H1 (cell line): ENCODE results near the gene TFF2. TPM values are rescaled to one million over a fixed set of nuclear protein-coding genes. Genes with fewer than 3 reads are reported as not detected.

Experiments
- BCL11A ChIP-seq, 2 experiments: IDR thresholded peaks; one replicate each; pipeline ENCODE4 v1.6.1; 2011; ENCODE audit warnings: low read depth in 2 of 2, low read length in 2 of 2, mild to moderate bottlenecking in 2 of 2
- CEBPB ChIP-seq: IDR thresholded peaks from 2 replicates; pipeline ENCODE4 v1.6.1; 2012; ENCODE audit warnings: low read depth, low read length
- EGR1 ChIP-seq: IDR thresholded peaks from 2 replicates; pipeline ENCODE4 v1.6.1; 2011; ENCODE audit warnings: low read depth, low read length, borderline replicate concordance
- EZH2 ChIP-seq: fragments of 200-600 bp; sonication (generic); IDR thresholded peaks from 2 replicates; pipeline ENCODE4 v1.7.1; 2012; ENCODE audit warnings: low read depth, mild to moderate bottlenecking, moderate library complexity, low read length, inconsistent platforms; ENCODE audit not compliant: severe bottlenecking
- NANOG ChIP-seq: IDR thresholded peaks from 2 replicates; pipeline ENCODE4 v1.6.1; 2011; ENCODE audit warnings: low read length, low read depth, mild to moderate bottlenecking, inconsistent platforms; ENCODE audit not compliant: insufficient read depth, poor library complexity, severe bottlenecking
- SIRT6 ChIP-seq: IDR thresholded peaks from one replicate; pipeline ENCODE4 v1.7.1; 2012; ENCODE audit warnings: low read length, inconsistent platforms
- SP2 ChIP-seq: IDR thresholded peaks from 2 replicates; pipeline ENCODE4 v1.6.1; 2012; ENCODE audit warnings: mild to moderate bottlenecking, low read length, inconsistent platforms
- TAF7 ChIP-seq: optimal IDR thresholded peaks from 2 replicates; pipeline ENCODE3; 2011; ENCODE audit warnings: low read depth, mild to moderate bottlenecking, inconsistent platforms, low read length, moderate library complexity, borderline replicate concordance
- YY1 ChIP-seq: IDR thresholded peaks from 2 replicates; pipeline ENCODE4 v1.6.1; 2011; ENCODE audit warnings: low read depth, mild to moderate bottlenecking, low read length
- polyA plus RNA-seq, 7 experiments: library from polyadenylated mRNA; depleted of rRNA in 3 of 7; stranded (reverse) in 5 of 7; unstranded in 2 of 7; fragments of >200 nt in 5 of 7; fragments of 200-250 nt in 2 of 7; gene quantifications; 1 replicate in 5 of 7; 2 replicates in 1 of 7; 4 replicates in 1 of 7; pipeline versions ENCODE4 v1.2.1 to v1.2.3, GENCODE V29; 2011 to 2013; ENCODE audit warnings: missing spikeins in 2 of 7, mixed read lengths in 2 of 7
- total RNA-seq: library from RNA; stranded (reverse); fragmentation: NEBNext Ultra II Directional; extraction: Animal tissue kit (Norgen Biotek cat#: 25700); gene quantifications from 2 replicates; pipeline ENCODE4 v1.2.1, GENCODE V29; 2021

Gene TFF2
- total and polyA plus RNA-seq, 2 of the 8 experiments (the other 6 are each of a cell fraction or from before 2014, with no cell fraction given) = not detected

GRCh38 chr21:42310411-42311001 lies 40.3 kb downstream of the TFF2 start (continued):
- TF ChIP-seq SP2 = no peak
- TF ChIP-seq TAF7 = no peak
- TF ChIP-seq EZH2 = no peak
- no peak for TF ChIP-seq NANOG
- no peak for TF ChIP-seq EGR1
- TF ChIP-seq YY1 = no peak
- no peak for TF ChIP-seq BCL11A (IDR thresholded peaks at IDR 0.05; ENCODE audit: low read depth in 2 of 2, low read length in 2 of 2)
- no peak for TF ChIP-seq SIRT6
- TF ChIP-seq CEBPB = no peak
